Measurements from ENCODE around the gene ARPC5L.

DNA sequence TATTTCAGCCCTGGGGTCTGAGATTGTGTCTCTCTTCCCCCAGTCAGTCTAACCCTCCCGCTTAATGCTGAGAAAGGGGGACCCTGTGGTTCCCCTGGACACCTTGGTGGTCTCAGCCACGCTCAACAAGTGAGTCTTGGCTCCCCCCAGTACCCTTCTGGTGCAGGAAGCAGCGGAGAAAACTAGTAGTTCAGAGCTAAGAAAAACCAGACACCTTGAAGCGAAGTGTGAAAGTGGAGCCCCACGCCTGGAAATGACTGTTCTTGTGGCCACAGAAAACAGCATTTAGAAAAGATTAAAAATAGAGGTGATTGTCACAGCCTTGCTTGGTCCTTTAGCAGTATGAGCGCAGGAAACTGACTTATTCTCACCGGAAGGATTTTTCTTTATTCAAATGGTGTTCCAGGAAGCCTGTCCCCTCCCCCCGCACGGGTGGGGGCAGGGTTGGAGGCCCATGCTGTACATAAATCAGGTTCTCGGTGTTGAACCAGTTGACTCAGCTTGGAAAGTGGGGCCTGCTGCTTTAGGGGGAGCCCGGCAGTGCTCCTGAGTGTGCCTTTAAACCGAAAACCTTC is 8.1 kb downstream of the ARPC5L start:
- TF ChIP-seq EP300 (IDR thresholded peaks at IDR 0.05) = peak in 2 of 4 donors; percentile 13 to 64
- no peak for TF ChIP-seq CTCF (IDR thresholded peaks at IDR 0.05)

Data from upper lobe of left lung (tissue), 4 donors.